GM19395 (cell line): ENCODE results near the gene ZNF831.

Experiments used
- ATAC-seq: cut with Tn5 transposase; IDR thresholded peaks from one replicate; pipeline ENCODE4 v1.9.1; 2021; ENCODE audit warnings: mild to moderate bottlenecking, moderate library complexity; ENCODE audit not compliant: unreplicated experiment

Gene ZNF831

DNA sequence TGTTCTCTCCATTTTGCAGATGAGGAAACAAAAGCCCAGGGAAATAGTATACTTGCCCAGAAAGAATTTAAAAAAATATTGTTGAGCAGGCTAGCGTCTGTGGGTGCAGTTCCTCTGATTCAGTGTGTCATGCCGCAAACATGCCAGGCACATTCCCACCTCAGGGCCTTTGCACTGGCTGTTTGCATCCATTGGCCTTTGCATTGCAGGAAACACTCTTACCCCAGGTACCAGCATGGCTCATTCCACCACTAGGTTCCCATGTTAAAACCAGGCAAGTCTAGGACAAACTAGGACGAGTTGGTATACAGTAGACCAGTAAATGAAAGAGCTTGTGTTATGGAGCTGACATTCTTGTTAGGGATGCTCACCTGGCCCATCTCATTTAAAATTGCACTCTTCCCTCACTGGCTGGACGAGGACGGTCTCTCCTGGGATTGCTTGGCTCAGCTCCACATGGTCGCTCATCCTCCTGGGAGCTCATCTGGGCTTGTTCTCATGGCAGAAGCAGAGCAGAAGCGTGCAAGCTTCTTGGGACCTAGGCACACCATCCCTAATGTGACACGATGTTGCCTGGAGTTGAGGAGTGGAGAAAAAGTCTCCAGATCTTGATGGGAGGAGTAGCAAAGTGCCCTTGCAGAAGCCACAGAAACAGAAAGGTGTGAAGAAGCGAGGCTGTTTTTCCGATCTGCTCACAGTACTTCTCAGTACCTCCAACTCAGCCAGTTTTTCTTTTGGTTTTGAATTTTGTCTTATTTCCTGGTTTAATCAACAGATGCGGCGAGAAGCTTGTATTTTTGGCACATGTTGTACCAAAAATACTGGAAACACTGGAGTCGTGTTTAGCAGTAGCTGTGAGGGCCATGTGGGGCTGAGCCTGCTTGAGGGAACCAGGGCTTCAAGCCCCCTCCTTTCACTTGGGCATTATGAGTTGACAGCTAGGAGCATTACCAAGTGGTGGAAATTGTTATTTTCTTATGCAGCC is 13.9 kb downstream of the ZNF831 start:
- no peak for ATAC-seq

GRCh38 chr20:59178983-59179595 is 15.5 kb downstream of the ZNF831 start:
- ATAC-seq = no peak

DNA sequence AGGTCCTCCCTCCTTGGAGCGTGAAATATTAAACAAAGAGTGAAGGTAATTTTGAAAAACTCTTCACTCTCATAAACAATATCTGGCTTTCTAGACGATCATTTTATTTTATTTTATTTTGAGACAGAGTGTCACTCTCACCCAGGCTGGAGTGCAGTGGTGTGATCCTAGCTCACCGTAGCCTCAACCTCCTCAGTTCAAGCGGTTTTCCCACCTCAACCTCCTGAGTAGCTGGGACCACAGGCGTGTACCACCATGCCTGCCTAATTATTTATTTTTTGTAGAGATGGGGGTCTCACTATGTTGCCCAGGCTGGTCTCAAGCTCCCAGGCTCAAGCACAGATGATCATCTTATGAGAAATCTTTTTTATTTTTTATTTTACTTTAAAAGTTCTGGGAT is 16.4 kb downstream of the ZNF831 start:
- no peak for ATAC-seq

DNA sequence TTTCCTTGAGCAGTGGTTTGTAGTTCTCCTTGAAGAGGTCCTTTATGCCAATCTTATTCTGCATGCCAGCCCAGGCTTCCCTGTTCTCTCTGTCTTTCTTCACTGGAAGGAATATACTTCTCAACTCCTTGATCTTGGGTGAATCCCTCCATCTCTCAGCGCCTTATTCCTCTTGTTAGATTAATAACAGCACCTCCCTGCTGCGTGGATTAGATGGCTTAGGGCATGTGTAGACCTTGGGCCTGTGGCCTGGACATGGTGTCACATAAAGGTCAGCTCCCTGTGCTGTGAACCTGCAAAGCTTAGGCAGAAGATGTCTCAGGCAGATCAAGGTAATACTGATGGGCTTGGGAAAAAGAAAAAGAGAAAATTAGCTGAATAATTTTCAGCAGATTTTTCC is 18.3 kb downstream of the ZNF831 start:
- ATAC-seq = no peak

- ATAC-seq = no peak
Measured at GRCh38 chr20:59182401-59183044, 18.9 kb downstream of the ZNF831 start.

DNA sequence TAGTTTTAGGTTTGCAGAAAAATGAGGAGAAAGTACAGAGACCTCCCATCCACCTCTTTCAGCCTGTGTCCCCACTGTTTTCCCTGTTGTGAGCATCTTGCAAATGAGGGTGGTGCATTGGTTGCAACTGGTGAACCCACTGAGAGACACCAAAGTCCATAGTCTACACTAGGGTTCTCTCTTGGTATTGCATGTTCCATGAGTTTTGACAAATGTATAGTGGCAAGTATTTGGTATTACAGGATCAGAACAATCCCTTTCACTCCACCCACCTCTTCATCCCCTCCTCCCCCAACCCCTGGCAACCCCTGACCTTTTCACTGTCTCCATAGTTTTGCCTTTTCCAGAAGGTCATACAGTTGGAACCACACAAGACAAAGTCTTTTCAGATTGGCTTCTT is 20.1 kb downstream of the ZNF831 start:
- ATAC-seq = no peak

- no peak for ATAC-seq
Measured at GRCh38 chr20:59184880-59185447, 21.3 kb downstream of the ZNF831 start.

DNA sequence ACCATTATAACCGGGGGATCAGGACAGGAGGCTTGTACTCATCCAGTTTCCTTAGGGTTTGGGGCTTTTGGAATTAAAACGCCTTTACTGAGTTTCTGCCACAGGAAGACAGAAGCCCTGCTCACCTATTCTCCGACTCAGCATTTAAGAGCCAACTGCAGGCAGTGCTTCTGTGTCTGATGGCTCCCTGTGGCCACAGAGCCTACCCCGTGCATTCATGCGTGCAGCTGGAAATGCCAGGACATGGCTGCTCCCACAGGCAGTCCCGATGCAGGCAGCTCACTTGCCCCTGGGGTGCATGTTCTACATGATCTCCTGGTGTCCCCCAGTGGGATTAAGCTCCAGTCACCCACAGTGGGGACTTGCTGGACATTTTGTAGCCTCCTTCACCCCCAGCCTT is 22.2 kb downstream of the ZNF831 start:
- ATAC-seq = no peak

DNA sequence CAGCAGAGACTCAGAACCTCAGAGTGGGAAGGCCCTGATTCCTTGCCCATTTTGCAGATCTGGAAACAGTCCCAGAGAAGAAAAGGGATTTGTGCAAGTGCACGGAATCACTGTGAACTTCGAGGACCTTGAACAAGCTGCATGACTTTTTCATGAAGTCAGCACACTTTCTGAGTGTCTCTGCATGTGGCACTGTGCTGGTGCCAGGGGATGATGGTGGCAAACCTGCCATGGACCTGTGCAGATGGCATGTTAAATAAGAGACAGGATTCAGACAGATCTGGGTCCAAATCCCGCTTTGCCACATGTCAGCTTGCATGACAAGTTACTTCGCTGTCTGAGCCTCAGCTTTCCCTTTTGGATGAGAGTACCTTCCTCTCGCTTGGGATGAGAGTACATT is 26.8 kb downstream of the ZNF831 start:
- ATAC-seq = no peak

GRCh38 chr20:59191036-59191755 is 27.6 kb downstream of the ZNF831 start:
- ATAC-seq = no peak

DNA sequence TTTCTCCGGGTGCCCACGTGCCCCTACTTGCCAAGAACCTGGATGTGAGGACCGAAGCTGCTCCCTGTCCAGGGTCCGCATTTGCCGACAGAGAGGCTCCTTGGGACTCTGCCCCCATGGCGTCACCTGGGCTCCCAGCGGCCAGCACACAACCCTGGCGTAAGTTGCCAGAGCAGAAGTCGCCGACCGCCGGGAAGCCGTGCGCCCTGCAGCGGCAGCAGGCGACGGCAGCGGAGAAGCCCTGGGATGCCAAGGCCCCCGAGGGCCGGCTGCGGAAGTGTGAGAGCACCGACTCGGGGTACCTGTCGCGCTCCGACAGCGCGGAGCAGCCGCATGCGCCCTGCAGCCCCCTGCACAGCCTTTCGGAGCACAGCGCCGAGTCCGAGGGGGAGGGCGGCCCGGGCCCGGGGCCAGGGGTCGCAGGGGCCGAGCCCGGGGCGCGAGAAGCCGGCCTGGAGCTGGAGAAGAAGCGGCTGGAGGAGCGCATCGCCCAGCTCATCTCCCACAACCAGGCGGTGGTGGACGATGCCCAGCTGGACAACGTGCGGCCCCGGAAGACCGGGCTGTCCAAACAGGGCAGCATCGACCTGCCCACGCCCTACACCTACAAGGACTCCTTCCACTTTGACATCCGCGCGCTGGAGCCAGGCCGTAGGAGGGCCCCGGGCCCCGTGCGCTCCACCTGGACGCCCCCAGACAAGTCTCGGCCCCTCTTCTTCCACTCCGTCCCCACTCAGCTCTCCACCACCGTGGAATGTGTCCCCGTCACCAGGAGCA is 28.3 kb downstream of the ZNF831 start:
- ATAC-seq = no peak

- no peak for ATAC-seq
Measured at GRCh38 chr20:59192533-59192896, 28.9 kb downstream of the ZNF831 start.

GRCh38 chr20:59193325-59193724 is 29.7 kb downstream of the ZNF831 start:
- no peak for ATAC-seq

DNA sequence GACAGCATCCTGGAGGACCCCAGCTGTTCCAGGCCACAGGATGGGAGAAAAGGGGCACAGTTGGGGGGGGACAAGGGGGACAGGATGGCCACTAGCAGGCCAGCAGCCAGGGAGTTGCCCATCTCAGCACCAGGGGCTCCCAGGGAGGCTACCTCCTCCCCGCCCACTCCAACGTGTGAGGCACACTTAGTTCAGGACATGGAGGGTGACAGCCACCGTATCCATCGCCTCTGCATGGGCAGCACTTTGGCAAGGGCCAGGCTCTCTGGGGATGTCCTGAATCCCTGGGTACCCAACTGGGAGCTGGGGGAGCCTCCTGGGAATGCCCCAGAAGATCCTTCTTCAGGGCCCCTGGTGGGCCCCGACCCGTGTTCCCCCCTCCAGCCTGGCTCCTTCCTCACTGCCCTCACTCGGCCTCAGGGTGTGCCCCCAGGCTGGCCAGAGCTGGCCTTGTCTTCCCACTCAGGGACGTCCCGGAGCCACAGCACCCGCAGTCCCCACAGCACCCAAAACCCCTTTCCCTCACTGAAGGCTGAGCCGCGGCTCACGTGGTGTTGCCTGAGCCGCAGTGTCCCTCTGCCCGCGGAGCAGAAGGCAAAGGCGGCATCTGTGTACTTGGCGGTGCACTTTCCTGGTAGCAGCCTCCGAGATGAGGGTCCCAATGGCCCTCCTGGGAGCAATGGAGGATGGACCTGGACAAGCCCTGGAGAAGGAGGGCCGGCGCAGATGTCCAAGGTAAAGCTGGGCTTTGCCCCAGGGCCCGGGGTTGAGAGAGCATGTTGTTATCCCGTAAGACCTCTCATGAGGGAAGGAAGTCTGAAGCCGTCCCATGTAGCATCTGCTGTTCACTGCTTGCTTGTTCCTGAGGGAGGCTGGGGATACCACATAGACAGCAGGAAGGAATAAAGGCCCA is 30.7 kb downstream of the ZNF831 start:
- ATAC-seq = no peak

DNA sequence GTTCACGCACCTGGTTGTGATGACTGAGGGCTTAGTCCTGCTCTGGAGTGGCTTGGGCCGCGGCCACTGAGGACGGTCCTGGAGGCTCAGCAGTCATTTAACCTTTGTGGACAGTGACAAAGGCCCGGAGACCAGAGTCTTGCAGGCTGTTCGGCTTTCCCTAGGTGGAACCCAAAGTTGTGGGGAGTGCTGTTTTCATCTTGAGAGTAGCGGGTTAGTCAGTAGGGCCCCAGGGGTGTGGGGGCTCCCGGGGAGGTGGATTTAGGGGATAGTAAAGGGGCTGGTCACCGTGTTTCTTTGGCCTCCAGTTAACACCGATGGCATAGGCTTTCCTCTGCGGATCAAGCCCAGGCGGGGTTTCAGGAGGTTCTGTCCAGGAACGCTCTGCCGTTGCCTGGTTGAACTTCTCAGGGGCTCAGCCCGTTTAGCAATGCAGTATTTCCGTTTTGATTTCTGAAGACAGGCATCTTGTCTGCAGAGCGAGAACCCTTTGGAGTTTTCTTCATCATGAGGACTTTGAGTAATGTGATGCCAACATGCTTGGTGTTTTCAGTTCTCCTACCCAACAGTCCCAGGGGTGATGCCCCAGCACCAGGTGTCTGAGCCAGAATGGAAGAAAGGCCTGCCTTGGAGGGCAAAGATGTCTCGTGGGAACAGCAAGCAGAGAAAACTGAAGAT is 31.8 kb downstream of the ZNF831 start:
- ATAC-seq = no peak

GRCh38 chr20:59204165-59204894 is 40.7 kb downstream of the ZNF831 start:
- ATAC-seq = no peak

GRCh38 chr20:59205044-59205443 is 41.4 kb downstream of the ZNF831 start:
- no peak for ATAC-seq

GRCh38 chr20:59207235-59207634 is 43.6 kb downstream of the ZNF831 start:
- no peak for ATAC-seq
